ENCODE data around the gene SERINC5. TPM values are rescaled to one million over a fixed set of nuclear protein-coding genes. Genes with fewer than 3 reads are reported as not detected.
A peak's percentile ranks its signal among the peaks of the same experiment; 100 is the strongest.

Gene SERINC5
- polyA plus RNA-seq, 3 donors: 5.0 to 35.9 (median 7.3) TPM

GRCh38 chr5:80239680-80240367, 16.0 kb downstream of the SERINC5 start:
- Histone ChIP-seq H2AFZ (ENCODE audit: insufficient read depth, low read depth, low read length, poor library complexity, severe bottlenecking) (no peak overlapping the region), H3K4me1 (ENCODE audit: control insufficient read depth in 1 of 2, insufficient read depth in 2 of 2, low read length in 2 of 2) (peaks cover 13 to 14% of the 10 kb centered on the region in 2 donors), H3K27ac (ENCODE audit: low read depth in 1 of 2, low read length in 2 of 2) (peak overlapping the region in 1 of 2 donors; percentile 38), H3K36me3 (replicated peaks in 1 of 2; ENCODE audit: control insufficient read depth in 1 of 2, insufficient read depth in 2 of 2, low read length in 2 of 2) (peaks cover 6 to 19% of the 10 kb centered on the region in 2 donors), H4K20me1 (ENCODE audit: insufficient read depth, low read length) (peaks cover 88% of the 10 kb centered on the region), H3K27me3 (ENCODE audit: control insufficient read depth in 2 of 2, insufficient read depth in 2 of 2, low read length in 2 of 2) (no peaks in the 10 kb centered on the region), H3K4me3 (replicated peaks in 1 of 3; ENCODE audit: low read depth in 2 of 3, low read length in 3 of 3) (no peak overlapping the region), H3K79me2 (ENCODE audit: insufficient read depth, low read length) (peaks cover 81% of the 10 kb centered on the region), H3K4me2 (replicated peaks; ENCODE audit: extremely low read depth, low read length, poor library complexity, severe bottlenecking) (no peak overlapping the region), H3K9me3 (replicated peaks in 1 of 2; ENCODE audit: control insufficient read depth in 1 of 2, insufficient read depth in 1 of 2, low read length in 2 of 2) (peaks cover 18 to 27% of the 10 kb centered on the region in 2 donors), H3K9ac (ENCODE audit: insufficient read depth, low read length, poor library complexity, severe bottlenecking) (no peak overlapping the region)
- Mint-ChIP-seq H3K36me3 (peaks cover 20 to 31% of the 10 kb centered on the region in 2 donors), H3K27ac (peak overlapping the region in 3 of 7 donors; percentile 5 to 75 (median 66)), H3K27me3 (ENCODE audit: low read depth in 3 of 3) (peaks cover 0 to 2% (median 0%) of the 10 kb centered on the region in 3 donors), H3K4me1 (peaks cover 29% of the 10 kb centered on the region), H3K4me3 (no peak overlapping the region), H3K9me3 (peaks cover 14 to 35% (median 26%) of the 10 kb centered on the region in 7 donors)
- no peak for DNase-seq
- TF ChIP-seq, protein P1, sequence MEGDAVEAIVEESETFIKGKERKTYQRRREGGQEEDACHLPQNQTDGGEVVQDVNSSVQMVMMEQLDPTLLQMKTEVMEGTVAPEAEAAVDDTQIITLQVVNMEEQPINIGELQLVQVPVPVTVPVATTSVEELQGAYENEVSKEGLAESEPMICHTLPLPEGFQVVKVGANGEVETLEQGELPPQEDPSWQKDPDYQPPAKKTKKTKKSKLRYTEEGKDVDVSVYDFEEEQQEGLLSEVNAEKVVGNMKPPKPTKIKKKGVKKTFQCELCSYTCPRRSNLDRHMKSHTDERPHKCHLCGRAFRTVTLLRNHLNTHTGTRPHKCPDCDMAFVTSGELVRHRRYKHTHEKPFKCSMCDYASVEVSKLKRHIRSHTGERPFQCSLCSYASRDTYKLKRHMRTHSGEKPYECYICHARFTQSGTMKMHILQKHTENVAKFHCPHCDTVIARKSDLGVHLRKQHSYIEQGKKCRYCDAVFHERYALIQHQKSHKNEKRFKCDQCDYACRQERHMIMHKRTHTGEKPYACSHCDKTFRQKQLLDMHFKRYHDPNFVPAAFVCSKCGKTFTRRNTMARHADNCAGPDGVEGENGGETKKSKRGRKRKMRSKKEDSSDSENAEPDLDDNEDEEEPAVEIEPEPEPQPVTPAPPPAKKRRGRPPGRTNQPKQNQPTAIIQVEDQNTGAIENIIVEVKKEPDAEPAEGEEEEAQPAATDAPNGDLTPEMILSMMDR (IDR thresholded peaks at IDR 0.05): no peak
- WGBS (ENCODE audit: insufficient coverage): 56% methylated on average over 1 of the region's 4 CpGs
- intact Hi-C loops (cut with micrococcal nuclease): no loop called here

DNA sequence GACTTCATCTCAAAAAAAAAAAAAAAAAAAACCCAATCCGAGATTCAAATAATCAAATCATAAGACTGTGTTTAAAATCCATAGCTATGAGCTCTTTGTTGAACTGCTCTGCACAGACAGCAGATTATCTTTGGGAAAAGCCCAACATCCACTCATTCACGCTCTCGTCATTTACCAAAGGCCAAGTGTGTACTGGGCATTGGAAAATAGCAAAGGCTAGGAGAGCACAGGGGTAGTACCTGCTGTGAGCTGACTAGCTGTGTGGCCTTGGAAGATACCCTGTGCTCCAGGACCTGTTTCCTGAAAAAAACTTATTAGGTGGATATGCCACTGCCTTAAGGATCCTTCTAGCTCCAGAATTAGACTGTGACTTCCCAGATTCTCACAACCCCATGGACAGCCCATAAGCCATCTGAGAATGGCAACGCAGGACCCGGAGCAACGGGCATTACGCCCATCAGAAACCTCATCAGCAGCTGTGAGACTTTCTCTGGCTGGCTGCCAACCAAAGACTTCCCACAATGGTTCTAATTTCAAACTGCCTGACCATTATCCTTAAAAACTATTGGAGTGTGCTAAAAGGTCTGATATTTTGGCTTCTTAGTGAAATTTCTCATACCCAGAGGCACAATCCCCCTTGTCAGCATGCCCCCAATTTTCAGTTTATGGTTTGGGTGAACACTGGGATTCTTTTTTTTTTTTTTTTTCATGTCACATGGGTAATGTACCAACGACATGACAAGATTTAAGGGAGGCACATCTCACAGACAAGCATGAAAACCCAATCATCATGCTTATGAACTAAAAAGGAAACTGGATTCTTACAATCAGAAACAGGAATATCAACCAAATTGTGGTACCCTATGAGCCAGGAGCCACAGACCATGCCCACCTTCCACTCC, 16.8 kb downstream of the SERINC5 start:
- peaks cover 6 to 19% of the 10 kb centered on the region in 2 donors for H3K36me3 ChIP-seq (replicated peaks in 1 of 2; ENCODE audit: control insufficient read depth in 1 of 2, insufficient read depth in 2 of 2, low read length in 2 of 2)
- WGBS (ENCODE audit: insufficient coverage): no CpG with 5 or more reads among the region's 8 CpGs
- Mint-ChIP-seq H3K36me3 (peaks cover 18 to 27% of the 10 kb centered on the region in 2 donors), H3K9me3 (peaks cover 14 to 30% (median 24%) of the 10 kb centered on the region in 7 donors), H3K27me3 (ENCODE audit: low read depth in 3 of 3) (peaks cover 0 to 2% (median 0%) of the 10 kb centered on the region in 3 donors), H3K27ac (peak overlapping the region in 2 of 7 donors; percentile 53 to 66), H3K4me1 (peaks cover 35% of the 10 kb centered on the region), H3K4me3 (peak overlapping the region in 1 of 2 donors; percentile 26)
- no peak overlapping the region for H2AFZ ChIP-seq (ENCODE audit: insufficient read depth, low read depth, low read length, poor library complexity, severe bottlenecking)
- H3K4me2 ChIP-seq (replicated peaks; ENCODE audit: extremely low read depth, low read length, poor library complexity, severe bottlenecking): no peak overlapping the region
- intact Hi-C loops (cut with micrococcal nuclease): no loop called here
- no peak for DNase-seq
- H3K4me3 ChIP-seq (replicated peaks in 1 of 3; ENCODE audit: low read depth in 2 of 3, low read length in 3 of 3): no peak overlapping the region
- H4K20me1 ChIP-seq (ENCODE audit: insufficient read depth, low read length): peaks cover 88% of the 10 kb centered on the region
- no peaks in the 10 kb centered on the region for H3K27me3 ChIP-seq (ENCODE audit: control insufficient read depth in 2 of 2, insufficient read depth in 2 of 2, low read length in 2 of 2)
- no peak overlapping the region for H3K9ac ChIP-seq (ENCODE audit: insufficient read depth, low read length, poor library complexity, severe bottlenecking)
- peaks cover 76% of the 10 kb centered on the region for H3K79me2 ChIP-seq (ENCODE audit: insufficient read depth, low read length)
- TF ChIP-seq, protein P1 (IDR thresholded peaks at IDR 0.05): no peak
- peaks cover 18 to 26% of the 10 kb centered on the region in 2 donors for H3K9me3 ChIP-seq (replicated peaks in 1 of 2; ENCODE audit: control insufficient read depth in 1 of 2, insufficient read depth in 1 of 2, low read length in 2 of 2)
- peaks cover 13 to 14% of the 10 kb centered on the region in 2 donors for H3K4me1 ChIP-seq (ENCODE audit: control insufficient read depth in 1 of 2, insufficient read depth in 2 of 2, low read length in 2 of 2)
- H3K27ac ChIP-seq (ENCODE audit: low read depth in 1 of 2, low read length in 2 of 2): peak overlapping the region in 1 of 2 donors; percentile 38
